ENCODE data around the gene ANKIB1.

Gene ANKIB1

GRCh38 chr7:92226981-92227380, 18.8 kb upstream of the ANKIB1 start:
- H3K27ac ChIP-seq: no peak overlapping the region
- H3K9me3 ChIP-seq (ENCODE audit: severe bottlenecking): no peaks in the 10 kb centered on the region
- TF ChIP-seq CTCF (IDR thresholded peaks at IDR 0.05; ENCODE audit: low read depth, low read length): no peak
- H3K36me3 ChIP-seq: peaks cover 52% of the 10 kb centered on the region
- no peak for DNase-seq
- H3K27me3 ChIP-seq (ENCODE audit: insufficient read depth, low read depth, severe bottlenecking): no peaks in the 10 kb centered on the region
- H3K4me3 ChIP-seq (ENCODE audit: low read depth, low read length): no peak overlapping the region

- H3K9me3 ChIP-seq (ENCODE audit: severe bottlenecking): no peaks in the 10 kb centered on the region
- H3K36me3 ChIP-seq: peaks cover 48% of the 10 kb centered on the region
- TF ChIP-seq CTCF (IDR thresholded peaks at IDR 0.05; ENCODE audit: low read depth, low read length): no peak
- no peak overlapping the region for H3K4me3 ChIP-seq (ENCODE audit: low read depth, low read length)
- H3K27me3 ChIP-seq (ENCODE audit: insufficient read depth, low read depth, severe bottlenecking): no peaks in the 10 kb centered on the region
- H3K27ac ChIP-seq: no peak overlapping the region
- DNase-seq: no peak
Observed at GRCh38 chr7:92228100-92228499, 17.7 kb upstream of the ANKIB1 start.

GRCh38 chr7:92228742-92229141, 17.0 kb upstream of the ANKIB1 start:
- peaks cover 47% of the 10 kb centered on the region for H3K36me3 ChIP-seq
- no peak for DNase-seq

GRCh38 chr7:92230547-92230946, 15.2 kb upstream of the ANKIB1 start:
- Histone ChIP-seq H3K27ac (no peak overlapping the region), H3K27me3 (ENCODE audit: insufficient read depth, low read depth, severe bottlenecking) (no peaks in the 10 kb centered on the region), H3K36me3 (peaks cover 46% of the 10 kb centered on the region), H3K4me3 (ENCODE audit: low read depth, low read length) (no peak overlapping the region), H3K9me3 (ENCODE audit: severe bottlenecking) (no peaks in the 10 kb centered on the region)
- DNase-seq: no peak
- TF ChIP-seq CTCF (IDR thresholded peaks at IDR 0.05; ENCODE audit: low read depth, low read length): no peak

More at GRCh38 chr7:92228742-92229141, 17.0 kb upstream of the ANKIB1 start:
- no peak overlapping the region for H3K4me3 ChIP-seq (ENCODE audit: low read depth, low read length)
- no peak overlapping the region for H3K27ac ChIP-seq
- no peaks in the 10 kb centered on the region for H3K9me3 ChIP-seq (ENCODE audit: severe bottlenecking)
- no peaks in the 10 kb centered on the region for H3K27me3 ChIP-seq (ENCODE audit: insufficient read depth, low read depth, severe bottlenecking)
- no peak for TF ChIP-seq CTCF (IDR thresholded peaks at IDR 0.05; ENCODE audit: low read depth, low read length)

- DNase-seq: no peak
- H3K36me3 ChIP-seq: peaks cover 20% of the 10 kb centered on the region
- no peaks in the 10 kb centered on the region for H3K9me3 ChIP-seq (ENCODE audit: severe bottlenecking)
- H3K4me3 ChIP-seq (ENCODE audit: low read depth, low read length): no peak overlapping the region
- H3K27ac ChIP-seq: no peak overlapping the region
- H3K27me3 ChIP-seq (ENCODE audit: insufficient read depth, low read depth, severe bottlenecking): no peaks in the 10 kb centered on the region
- no peak for TF ChIP-seq CTCF (IDR thresholded peaks at IDR 0.05; ENCODE audit: low read depth, low read length)
Observed at GRCh38 chr7:92242972-92243371, 2.8 kb upstream of the ANKIB1 start.

- Histone ChIP-seq H3K4me3 (ENCODE audit: low read depth, low read length) (peak overlapping the region; percentile 87), H3K36me3 (peaks cover 14% of the 10 kb centered on the region), H3K9me3 (ENCODE audit: severe bottlenecking) (no peaks in the 10 kb centered on the region), H3K27ac (peak overlapping the region; percentile 89), H3K27me3 (ENCODE audit: insufficient read depth, low read depth, severe bottlenecking) (no peaks in the 10 kb centered on the region)
- TF ChIP-seq CTCF (IDR thresholded peaks at IDR 0.05; ENCODE audit: low read depth, low read length): no peak
- no peak for DNase-seq
Observed at GRCh38 chr7:92244808-92245486, 827 bp upstream of the ANKIB1 start.

Data from WERI-Rb-1 (cell line).